ENCODE results near the gene THBD.
"Not testable (repeated sequence)": the region's sequence is repeated elsewhere in the genome, so short reads cannot be mapped to it uniquely, and the experiment has no call there.

Gene THBD

GRCh38 chr20:23034721-23035671, 14.5 kb downstream of the THBD start, which contains the start of gene SSTR4:
Gene SSTR4, plus strand, starts transcription at chr20:23035312. Its CDS starts 172 bp downstream, at chr20:23035484.
- DNase-seq (ENCODE audit: low spot score) = no peak

- DNase-seq (ENCODE audit: low spot score) = no peak
These were observed 15.6 kb downstream of the THBD start for GRCh38 chr20:23033918-23034317.

DNA sequence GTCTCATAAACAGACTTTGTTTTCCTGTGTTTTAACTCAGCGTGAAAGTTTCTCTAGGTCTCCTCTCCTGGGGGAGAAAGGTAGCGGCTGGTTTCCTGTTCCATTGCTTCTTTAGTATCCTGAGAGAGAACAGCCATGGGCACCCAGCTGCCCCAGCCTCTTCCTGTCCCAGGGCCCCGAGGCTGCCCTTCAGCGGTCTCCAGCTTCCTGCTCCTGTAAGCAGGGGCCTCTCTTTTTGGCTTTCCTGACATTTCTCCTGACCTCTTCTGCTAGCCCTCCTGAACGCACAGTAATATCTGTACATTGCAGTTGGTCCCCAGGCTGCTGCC, 16.8 kb downstream of the THBD start:
- DNase-seq (ENCODE audit: low spot score) = no peak

DNA sequence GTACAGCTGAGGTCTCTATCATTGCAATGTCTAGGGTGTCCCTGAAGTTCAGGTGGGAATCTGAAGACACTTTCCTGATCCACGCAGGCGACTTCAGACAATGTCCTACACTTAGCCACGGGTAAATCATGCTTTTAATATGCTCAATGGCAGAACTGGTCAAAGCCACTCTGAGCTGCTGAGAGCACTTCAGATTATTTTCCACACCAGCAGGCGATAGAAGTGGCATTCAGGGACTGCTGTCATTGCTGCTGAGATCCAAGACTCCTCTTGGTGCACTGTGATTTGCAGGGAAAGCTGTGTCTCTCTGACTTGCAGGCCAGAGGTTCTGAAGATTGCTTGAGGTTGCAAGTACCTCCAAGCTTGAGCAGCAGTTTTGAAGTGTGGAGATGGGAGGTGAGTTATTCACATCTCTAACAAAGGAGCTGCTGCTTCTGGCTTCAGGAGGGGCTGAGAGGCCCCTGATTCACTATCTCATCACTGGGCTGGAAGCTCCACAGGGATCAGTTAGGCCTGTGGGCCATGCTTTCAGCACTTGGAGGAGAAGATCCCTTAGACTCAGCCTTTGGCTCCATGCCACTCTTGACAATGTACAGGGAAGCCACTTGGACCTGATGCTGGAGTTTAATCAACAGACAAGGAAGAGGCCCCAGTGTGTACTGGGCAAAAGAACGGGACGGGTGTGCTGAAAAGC, 17.3 kb downstream of the THBD start:
- DNase-seq (ENCODE audit: low spot score) = no peak

DNA sequence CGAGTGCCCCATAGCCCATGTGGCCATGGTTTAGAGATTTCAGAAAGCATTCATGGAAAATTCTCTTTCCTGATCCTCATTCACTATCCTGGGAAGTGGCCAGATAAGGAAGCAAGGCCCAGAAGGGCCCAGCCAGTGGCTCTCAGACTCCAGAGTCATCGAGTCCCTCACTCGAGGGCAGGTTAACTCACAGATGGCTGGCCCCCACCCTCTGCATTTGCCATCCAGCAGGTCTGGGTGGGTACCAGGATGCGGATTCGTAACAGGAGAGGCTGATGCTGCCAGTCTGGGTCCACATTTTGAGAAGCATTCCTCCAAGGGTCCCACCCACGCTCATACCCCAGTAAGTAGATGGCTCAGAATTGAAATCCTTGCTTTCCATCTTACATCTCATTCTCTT, 18.1 kb downstream of the THBD start:
- DNase-seq (ENCODE audit: low spot score) = no peak

DNA sequence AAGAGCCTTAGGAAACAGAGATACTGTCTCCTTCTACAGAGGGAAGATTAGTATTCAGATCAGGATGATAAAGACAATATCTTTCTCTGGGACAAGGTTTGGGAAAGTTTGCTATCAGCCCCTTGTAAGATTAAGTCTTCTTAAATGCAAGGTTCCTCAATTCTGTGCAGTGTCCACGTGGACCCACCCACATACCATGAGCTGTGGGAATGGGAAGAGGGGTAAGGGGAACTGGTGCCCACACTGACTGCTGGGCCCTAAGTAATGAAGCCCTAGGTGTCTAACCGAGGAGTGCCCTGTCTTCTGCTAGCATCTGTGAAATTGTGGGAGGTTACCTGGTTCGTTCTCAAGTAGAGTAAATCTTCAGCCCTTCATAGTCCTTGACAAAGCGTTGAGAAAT, 20.1 kb downstream of the THBD start:
- no peak for DNase-seq (ENCODE audit: low spot score)

GRCh38 chr20:23028392-23028791, 21.1 kb downstream of the THBD start:
- no peak for DNase-seq (ENCODE audit: low spot score)

GRCh38 chr20:23027721-23028120, 21.8 kb downstream of the THBD start:
- no peak for DNase-seq (ENCODE audit: low spot score)

DNA sequence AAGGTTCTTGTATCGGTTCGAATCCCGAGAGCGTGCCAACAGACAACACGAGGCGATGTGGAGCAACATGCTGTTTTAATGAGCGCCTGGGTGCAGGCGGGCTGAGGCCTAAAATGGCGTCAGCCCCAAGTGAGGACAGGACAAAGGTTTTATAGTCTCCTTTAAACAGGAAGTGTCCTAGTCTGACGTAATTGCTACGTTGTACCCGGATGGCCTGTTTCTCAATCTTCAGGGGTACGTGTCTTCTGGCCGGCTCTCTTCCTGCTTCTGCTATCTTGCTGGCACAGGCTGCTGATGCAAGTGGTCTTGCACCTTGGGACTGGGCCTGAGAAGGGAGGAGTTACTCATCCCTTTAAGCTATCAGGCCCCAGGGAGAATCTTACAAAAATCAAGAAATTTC, 24.0 kb downstream of the THBD start:
- DNase-seq (ENCODE audit: low spot score) = not testable (repeated sequence)

DNA sequence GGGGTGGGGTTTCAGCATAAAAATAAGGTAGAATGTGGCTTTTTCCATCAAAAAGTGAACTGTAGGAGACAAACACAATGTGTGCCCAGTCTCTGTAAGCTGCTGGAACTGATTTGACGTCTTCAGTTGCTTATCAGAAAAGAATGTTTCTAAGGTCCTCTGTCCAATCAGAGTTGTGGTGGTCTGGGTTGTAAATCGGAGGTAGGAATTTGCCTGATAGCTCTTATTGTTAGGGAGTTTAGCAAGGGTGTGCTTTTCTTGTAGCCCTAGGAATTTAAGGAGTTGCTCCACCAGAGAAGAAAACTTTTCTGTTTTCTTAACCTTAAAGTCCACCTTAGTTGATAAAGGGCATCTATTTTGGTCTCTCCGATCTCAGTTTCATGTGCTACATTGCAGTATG, 24.8 kb downstream of the THBD start:
- no peak for DNase-seq (ENCODE audit: low spot score)

GRCh38 chr20:23023621-23024177, 25.8 kb downstream of the THBD start:
- no peak for DNase-seq (ENCODE audit: low spot score)

DNA sequence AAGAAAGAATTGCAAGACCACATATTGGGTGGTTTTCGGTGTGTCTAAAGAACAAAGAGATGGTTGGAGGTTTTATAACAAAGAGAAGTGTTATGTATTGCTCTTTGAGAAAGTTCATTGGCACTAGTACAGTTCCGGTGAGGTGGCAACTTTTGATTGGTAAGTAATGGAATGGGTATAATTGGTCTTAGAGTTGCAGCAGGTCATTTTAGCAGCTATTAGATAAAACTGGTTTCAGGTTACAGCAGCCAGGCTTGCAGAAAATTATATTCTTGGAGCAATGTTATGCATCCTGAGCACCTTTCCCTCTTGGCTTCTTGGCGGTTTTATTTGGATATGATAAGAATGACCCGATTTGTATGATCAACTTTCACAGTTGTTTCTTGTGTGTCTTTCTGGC, 26.6 kb downstream of the THBD start:
- DNase-seq (ENCODE audit: low spot score) = no peak

- DNase-seq (ENCODE audit: low spot score) = no peak
These were observed 27.5 kb downstream of the THBD start for GRCh38 chr20:23021951-23022350.

- DNase-seq (ENCODE audit: low spot score) = no peak
These were observed 27.9 kb downstream of the THBD start for GRCh38 chr20:23021541-23021940.

- no peak for DNase-seq (ENCODE audit: low spot score)
These were observed 29.0 kb downstream of the THBD start for GRCh38 chr20:23020230-23021018.

DNA sequence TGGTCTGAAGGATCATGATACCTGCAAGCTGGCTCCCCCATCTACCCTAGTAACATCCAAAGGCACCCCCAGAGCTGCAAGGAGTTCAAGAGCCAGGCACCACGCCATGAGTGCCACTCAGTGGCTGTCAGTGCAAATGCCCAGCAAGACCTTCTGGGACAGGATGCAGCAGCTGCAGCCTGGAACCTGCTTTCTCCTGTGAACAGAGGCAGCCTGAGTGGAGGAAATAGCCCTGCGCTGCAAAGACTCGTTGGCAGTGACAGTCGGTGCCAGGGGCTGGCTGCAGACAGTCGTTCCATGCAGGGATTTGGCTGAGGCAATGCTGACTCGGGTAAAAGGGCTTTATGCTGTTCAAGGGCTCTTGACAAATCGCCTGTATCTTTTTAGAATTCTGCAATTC, 30.1 kb downstream of the THBD start:
- no peak for DNase-seq (ENCODE audit: low spot score)

DNA sequence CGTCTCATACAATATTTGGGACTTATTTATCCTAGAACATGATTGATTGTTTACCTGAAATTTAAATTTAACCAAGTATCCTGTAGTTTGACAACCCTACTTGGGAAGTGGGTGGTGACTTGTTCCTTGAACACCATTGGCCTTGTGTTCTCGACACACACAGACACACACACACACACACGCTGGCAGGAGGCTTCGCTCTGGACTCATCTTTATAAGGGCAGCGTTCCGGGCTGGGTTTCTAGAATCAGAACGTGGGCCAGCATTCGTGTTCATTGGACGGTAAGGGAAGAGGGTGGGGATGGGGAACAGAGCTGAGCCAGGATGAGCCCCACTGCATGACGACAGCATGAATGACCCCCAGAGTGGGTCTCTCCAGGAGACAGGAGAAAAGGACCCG, 30.5 kb downstream of the THBD start:
- DNase-seq (ENCODE audit: low spot score) = no peak

- no peak for DNase-seq (ENCODE audit: low spot score)
These were observed 31.0 kb downstream of the THBD start for GRCh38 chr20:23018432-23018831.

GRCh38 chr20:23017516-23017915, 32.0 kb downstream of the THBD start:
- DNase-seq (ENCODE audit: low spot score) = no peak

- DNase-seq (ENCODE audit: low spot score) = no peak
These were observed 36.0 kb downstream of the THBD start for GRCh38 chr20:23013429-23013828.

- DNase-seq (ENCODE audit: low spot score) = no peak
These were observed 38.3 kb downstream of the THBD start for GRCh38 chr20:23011008-23011721.

DNA sequence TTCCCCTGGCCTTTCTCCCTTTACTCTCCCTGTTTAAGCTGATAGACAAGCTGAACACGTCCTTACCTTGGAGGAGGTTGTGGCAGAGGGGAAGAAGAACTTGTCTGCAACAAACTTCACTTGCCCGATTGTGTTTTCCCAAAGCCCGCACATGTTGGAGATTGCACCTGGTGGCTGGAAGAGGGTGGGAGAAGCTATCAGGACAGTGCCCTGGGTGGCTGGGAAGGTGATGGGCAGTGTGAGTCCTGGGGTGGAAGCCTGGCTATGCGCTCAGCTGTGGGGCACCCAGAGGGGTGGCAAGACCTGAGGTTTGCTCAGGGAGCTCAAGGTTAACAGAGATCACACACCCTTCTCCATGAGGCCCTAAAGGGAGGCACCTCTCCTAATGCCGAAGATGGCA, 39.4 kb downstream of the THBD start:
- DNase-seq (ENCODE audit: low spot score) = no peak

All from HuH-7 (cell line).